ENCODE measurements around the gene OLFML2A. TPM values are rescaled to one million over a fixed set of nuclear protein-coding genes. Genes with fewer than 3 reads are reported as not detected.
"Not testable (repeated sequence)": the region's sequence is repeated elsewhere in the genome, so short reads cannot be mapped to it uniquely, and the experiment has no call there.

Gene OLFML2A
- 100 to 1,000 TPM; 100 to 283 (median 150) TPM for polyA plus RNA-seq (ENCODE audit: insufficient read length in 12 of 12)
- long read RNA-seq, donor 1, full-length matches to known transcripts: 1 of 1 reads
- long read RNA-seq, donor 1, partial matches to known transcripts: 0 of 1 reads
- long read RNA-seq, donor 1, other reads (novel, unspliced or antisense): 0 of 1 reads
- long read RNA-seq, donor 2, full-length matches to known transcripts: 14 of 14 reads
- long read RNA-seq, donor 2, partial matches to known transcripts: 0 of 14 reads
- long read RNA-seq, donor 2, other reads (novel, unspliced or antisense): 0 of 14 reads
- long read RNA-seq, donor 3, full-length matches to known transcripts: 12 of 72 reads
- long read RNA-seq, donor 3, partial matches to known transcripts: 60 of 72 reads
- long read RNA-seq, donor 3, other reads (novel, unspliced or antisense): 0 of 72 reads
- long read RNA-seq, donor 4, full-length matches to known transcripts: 10 of 10 reads
- long read RNA-seq, donor 4, partial matches to known transcripts: 0 of 10 reads
- long read RNA-seq, donor 4, other reads (novel, unspliced or antisense): 0 of 10 reads
- long read RNA-seq, donor 5: 0 reads
- long read RNA-seq, donor 6, full-length matches to known transcripts: 8 of 27 reads
- long read RNA-seq, donor 6, partial matches to known transcripts: 19 of 27 reads
- long read RNA-seq, donor 6, other reads (novel, unspliced or antisense): 0 of 27 reads
- long read RNA-seq, donor 7, full-length matches to known transcripts: 5 of 5 reads
- long read RNA-seq, donor 7, partial matches to known transcripts: 0 of 5 reads
- long read RNA-seq, donor 7, other reads (novel, unspliced or antisense): 0 of 5 reads
- long read RNA-seq, donor 8, full-length matches to known transcripts: 20 of 44 reads
- long read RNA-seq, donor 8, partial matches to known transcripts: 24 of 44 reads
- long read RNA-seq, donor 8, other reads (novel, unspliced or antisense): 0 of 44 reads
- long read RNA-seq, donor 9, full-length matches to known transcripts: 6 of 6 reads
- long read RNA-seq, donor 9, partial matches to known transcripts: 0 of 6 reads
- long read RNA-seq, donor 9, other reads (novel, unspliced or antisense): 0 of 6 reads
- long read RNA-seq, donor 10, full-length matches to known transcripts: 15 of 21 reads
- long read RNA-seq, donor 10, partial matches to known transcripts: 6 of 21 reads
- long read RNA-seq, donor 10, other reads (novel, unspliced or antisense): 0 of 21 reads
- long read RNA-seq, donor 11, full-length matches to known transcripts: 14 of 14 reads
- long read RNA-seq, donor 11, partial matches to known transcripts: 0 of 14 reads
- long read RNA-seq, donor 11, other reads (novel, unspliced or antisense): 0 of 14 reads

GRCh38 chr9:124776954-124777648 is at the start of gene OLFML2A:
OLFML2A (plus strand) TSS chr9:124777133; CDS start chr9:124777271, 138 bp downstream.
- no peak for DNase-seq

DNA sequence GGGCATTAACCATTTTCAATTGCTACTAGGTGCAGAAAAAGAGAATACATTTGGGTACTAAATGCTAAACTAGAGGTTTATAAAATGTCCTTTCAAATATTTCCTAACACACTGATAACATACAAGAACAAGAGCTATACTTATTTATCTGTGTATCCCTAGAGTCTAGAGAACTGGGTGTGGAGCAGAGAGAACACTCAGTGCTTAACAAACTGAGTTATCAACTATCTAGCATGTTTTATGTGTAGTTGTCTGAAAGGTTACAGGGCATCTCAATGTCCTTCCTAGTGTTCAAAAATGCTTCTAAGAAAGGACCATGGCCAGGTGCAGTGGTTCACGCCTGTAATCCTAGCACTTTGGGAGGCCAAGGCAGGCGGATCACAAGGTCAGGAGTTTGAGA is 46.2 kb upstream of the OLFML2A start:
- DNase-seq: no peak

DNA sequence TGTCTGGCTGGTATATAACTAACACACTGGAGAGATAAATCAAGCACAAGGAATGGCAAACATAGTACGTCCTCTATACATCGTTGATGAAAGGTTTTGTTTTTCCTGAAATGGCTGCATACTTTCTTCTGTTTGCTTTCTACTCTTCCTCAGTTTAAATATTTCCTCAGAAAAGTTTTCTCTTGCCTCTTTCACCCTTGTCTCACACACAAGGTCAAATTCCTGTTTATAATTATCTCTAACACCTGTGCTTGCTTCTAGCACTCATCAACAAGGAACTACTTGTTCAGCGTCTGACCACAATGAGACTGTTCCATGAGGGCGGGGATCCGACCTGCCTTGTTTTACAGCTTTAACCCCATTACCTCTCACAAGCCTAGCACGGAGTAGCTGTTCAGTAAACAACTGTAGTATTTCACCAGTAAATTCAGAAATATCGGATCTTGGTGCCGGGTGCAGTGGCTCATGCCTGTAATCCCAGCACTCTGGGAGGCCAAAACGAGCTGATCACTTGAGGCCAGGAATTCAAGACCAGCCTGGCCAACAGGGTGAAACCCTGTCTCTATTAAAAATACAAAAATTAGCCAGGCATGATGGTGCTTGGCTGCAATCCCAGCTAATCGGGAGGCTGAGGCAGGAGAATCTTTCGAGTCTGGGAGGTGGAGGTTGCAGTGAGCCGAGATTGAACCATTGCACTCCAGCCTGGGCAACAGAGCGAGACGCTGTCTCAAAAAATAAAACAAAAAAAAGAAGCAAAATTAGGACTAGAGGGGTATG is 42.8 kb upstream of the OLFML2A start:
- DNase-seq: no peak

DNA sequence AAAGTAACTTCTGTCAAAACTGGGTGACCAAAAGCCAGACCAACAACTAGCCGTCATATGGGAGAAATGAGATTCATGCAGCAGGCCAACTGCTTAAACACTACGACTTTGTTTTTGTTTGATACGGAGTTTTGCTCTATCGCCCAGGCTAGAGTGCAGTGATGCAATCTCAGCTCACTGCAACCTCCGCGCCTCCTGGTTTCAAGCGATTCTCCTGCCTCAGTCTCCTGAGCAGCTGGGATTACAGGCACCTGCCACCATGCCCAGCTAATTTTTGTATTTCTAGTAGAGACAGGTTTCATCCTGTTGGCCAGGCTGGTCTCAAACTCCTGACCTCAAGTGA is 42.2 kb upstream of the OLFML2A start:
- DNase-seq: not testable (repeated sequence)

DNA sequence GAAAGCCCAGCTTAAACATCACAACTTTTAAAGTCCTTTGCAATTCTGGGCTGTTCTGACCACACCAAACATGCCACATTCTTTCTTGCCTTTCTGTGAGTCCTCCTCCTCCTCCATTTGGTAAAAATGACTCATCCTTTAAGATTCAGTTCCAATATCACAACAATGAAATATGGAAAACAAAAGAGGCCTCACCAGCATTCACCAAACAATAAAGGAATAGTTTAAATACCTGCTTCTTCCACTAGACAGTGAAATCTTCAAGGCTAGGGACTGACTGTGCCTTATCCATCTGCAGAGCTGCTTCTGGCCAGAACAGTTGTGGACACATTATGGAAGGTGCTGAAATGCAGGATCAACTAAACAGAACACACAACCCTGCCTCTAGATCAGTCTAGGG is 41.8 kb upstream of the OLFML2A start:
- no peak for DNase-seq

- DNase-seq: not testable (repeated sequence)
These were observed 38.9 kb upstream of the OLFML2A start for GRCh38 chr9:124738075-124738474.

- no peak for DNase-seq
These were observed 37.6 kb upstream of the OLFML2A start for GRCh38 chr9:124739360-124739759.

DNA sequence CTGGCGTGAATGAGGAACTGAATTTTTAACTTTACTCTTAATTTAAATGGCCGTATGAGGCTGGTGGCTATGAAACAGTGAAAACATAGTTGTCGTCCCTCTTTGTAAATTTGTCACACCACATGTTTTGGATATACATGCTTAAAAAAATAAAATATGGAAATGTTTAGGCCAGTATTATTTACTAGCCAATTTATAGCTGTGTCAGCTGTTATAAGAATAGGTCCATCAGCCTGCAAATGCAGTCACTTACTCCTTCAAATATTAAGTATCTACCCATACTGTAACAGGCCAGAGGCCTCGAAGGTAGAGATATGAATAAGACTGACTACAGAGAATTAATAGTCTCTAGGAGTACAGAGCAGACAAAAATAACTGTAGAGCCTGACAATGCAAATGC is 35.8 kb upstream of the OLFML2A start:
- no peak for DNase-seq

- DNase-seq: no peak
These were observed 35.3 kb upstream of the OLFML2A start for GRCh38 chr9:124741662-124742061.

- DNase-seq: no peak
These were observed 34.0 kb upstream of the OLFML2A start for GRCh38 chr9:124742940-124743339.

GRCh38 chr9:124743686-124744348 is 33.1 kb upstream of the OLFML2A start:
- DNase-seq: no peak

DNA sequence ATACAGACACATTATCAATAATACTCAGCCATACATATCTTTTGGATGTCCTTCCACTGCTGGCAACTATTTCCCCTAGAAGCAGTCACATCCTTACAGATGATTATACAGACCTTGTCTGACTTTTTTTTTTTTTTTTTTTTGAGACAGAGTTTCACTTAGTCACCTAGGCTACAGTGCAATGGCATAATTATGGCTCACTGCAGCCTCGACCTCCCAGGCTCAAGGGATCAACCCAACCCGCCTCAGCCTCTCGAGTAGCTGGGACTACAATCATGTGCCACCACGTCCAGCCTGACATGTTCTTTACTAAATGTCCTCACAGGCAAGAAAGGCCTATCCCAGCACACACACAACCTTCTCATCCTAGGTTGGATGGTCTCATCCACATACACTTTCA is 29.9 kb upstream of the OLFML2A start:
- DNase-seq: no peak

DNA sequence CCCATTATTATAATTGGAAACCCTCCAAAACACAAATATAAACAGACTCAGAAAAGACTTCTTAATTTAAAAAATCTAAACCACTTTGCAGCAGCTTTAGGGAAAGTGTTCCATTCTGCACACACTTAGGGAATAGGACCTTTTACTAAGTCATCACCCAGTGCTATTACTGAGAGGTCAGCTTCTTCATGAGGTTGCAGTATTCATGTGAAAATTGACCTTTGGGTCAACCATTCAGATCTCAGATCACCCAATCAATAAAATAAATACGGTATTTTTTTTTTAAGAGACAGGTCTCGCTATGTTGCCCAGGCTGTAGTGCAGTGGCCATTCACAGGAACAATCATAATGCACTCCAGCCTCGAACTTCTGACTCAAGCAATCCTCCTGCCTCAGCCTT is 27.6 kb upstream of the OLFML2A start:
- no peak for DNase-seq

GRCh38 chr9:124749781-124750180 is 27.2 kb upstream of the OLFML2A start:
- DNase-seq: no peak

DNA sequence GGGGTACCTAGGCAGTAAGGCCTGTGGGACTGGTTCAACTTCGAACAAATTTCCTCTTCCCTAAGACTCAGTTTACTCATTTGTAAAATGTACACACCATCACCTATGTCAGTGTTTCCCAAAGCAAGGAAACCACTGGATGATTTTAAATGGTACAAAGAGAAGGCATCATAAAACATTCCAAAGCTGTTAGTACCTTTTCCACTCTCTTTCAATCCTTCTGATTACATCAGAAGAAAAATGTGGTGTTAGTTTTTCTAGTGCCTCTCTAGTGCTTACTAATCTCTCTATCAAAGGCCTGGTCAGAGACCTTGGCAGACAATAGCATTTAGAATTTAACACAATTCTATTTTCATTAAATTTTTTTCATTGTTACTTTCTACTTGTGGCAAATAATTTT is 24.0 kb upstream of the OLFML2A start:
- no peak for DNase-seq

GRCh38 chr9:124754289-124754688 is 22.6 kb upstream of the OLFML2A start:
- no peak for DNase-seq

DNA sequence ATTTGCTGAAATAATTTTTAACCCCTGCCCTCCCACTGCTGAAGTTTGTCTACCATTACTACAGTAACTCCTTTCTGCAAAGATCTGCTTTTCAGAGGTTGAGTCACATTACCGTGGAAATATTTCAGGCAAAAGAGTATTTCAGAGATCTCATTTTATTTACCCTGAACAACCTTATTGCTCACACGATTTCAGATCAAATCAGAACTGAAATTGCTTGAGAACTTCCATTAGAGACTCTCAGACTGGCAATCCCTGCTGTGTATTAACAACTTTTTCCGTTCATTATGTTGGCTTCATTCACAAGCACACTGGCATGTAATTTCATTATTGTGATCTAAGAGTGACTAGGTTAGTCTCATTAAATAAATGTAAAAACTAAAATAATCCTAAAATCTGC is 21.9 kb upstream of the OLFML2A start:
- no peak for DNase-seq

DNA sequence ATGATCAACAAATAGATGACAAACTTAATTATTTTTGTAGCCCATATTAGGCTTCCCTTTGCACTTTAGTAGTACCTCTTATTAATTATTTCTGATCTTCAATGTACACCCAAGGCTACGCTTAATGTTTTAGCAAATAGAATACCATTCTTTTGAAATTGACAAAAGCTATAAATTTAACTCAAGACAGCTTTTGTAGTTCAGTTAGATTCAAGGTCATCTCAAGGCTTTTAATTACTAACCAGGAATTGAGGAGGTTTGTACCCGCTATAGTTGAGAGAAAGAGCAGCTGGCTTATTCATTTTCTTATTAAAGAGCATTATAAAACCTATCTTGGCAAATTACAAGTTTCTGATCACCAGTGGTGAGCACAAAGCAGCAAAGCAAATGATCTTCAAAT is 20.9 kb upstream of the OLFML2A start:
- DNase-seq: no peak

DNA sequence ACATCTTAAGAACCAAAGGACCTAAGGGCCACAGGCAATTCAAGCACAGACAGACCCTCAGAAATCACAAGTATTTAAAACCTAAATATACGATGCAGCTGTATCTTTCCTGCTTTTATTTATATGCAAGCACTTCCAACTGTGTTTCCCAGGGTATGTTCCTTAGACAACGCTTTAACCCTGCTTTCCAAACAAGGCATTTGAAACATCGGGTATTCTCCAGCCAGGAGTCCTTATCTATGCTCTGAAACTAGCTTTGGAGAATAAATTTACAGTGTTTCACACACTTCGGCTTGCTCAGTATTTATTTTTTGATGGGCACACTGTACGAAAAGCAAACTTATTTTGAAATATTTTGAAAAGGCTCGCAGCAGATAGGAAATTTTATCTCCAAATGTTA is 19.3 kb upstream of the OLFML2A start:
- DNase-seq: no peak

DNA sequence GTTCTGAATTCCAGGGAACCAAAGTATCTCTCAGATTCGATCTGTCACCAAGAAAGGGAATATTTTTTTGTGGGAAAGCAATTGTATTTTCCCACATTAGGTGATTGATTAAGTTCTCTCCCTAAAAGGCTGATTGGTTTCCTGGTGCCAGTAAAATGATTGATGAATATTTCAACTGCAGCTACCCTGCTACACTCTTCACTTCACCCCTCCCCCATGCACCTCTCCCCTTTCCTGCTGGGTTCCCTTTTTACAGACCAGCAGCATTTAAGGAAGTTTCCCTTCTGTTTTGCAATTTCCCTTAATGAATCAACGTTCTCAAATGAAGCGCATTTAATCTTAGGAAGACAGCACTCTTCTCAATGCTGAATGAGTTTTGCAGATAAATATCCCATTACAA is 18.9 kb upstream of the OLFML2A start:
- DNase-seq: no peak
